ENCODE data around the gene MCF2L. TPM values are rescaled to one million over a fixed set of nuclear protein-coding genes. Genes with fewer than 3 reads are reported as not detected.

MCF2L gene
- total RNA-seq, 2 experiments from 2014 or later: 2.8 to 16.4 TPM

GRCh38 chr13:112942689-112943308 lies 26.2 kb upstream of the MCF2L start:
- no peaks in the 10 kb centered on the region for H4K20me1 ChIP-seq (ENCODE audit: insufficient read depth, low read length)
- peak overlapping the region; percentile 70 for H3K27ac ChIP-seq (ENCODE audit: low read depth, low read length, poor library complexity, severe bottlenecking)
- DNase-seq (ENCODE audit: low spot score): peak; percentile 90
- peak overlapping the region; percentile 16 for H3K4me3 ChIP-seq (ENCODE audit: low read depth, low read length, poor library complexity, severe bottlenecking)
- H3K9me3 ChIP-seq (ENCODE audit: low read length): no peaks in the 10 kb centered on the region
- TF ChIP-seq EZH2phosphoT487 (IDR thresholded peaks at IDR 0.05; ENCODE audit: borderline replicate concordance, low read depth, low read length): no peak
- TF ChIP-seq, protein P1, sequence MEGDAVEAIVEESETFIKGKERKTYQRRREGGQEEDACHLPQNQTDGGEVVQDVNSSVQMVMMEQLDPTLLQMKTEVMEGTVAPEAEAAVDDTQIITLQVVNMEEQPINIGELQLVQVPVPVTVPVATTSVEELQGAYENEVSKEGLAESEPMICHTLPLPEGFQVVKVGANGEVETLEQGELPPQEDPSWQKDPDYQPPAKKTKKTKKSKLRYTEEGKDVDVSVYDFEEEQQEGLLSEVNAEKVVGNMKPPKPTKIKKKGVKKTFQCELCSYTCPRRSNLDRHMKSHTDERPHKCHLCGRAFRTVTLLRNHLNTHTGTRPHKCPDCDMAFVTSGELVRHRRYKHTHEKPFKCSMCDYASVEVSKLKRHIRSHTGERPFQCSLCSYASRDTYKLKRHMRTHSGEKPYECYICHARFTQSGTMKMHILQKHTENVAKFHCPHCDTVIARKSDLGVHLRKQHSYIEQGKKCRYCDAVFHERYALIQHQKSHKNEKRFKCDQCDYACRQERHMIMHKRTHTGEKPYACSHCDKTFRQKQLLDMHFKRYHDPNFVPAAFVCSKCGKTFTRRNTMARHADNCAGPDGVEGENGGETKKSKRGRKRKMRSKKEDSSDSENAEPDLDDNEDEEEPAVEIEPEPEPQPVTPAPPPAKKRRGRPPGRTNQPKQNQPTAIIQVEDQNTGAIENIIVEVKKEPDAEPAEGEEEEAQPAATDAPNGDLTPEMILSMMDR (conservative IDR thresholded peaks at IDR 0.05; ENCODE audit: low read length): peak; percentile 81
- H3K79me2 ChIP-seq (ENCODE audit: insufficient read depth, low read depth, low read length): no peaks in the 10 kb centered on the region
- POLR2A ChIA-PET: no interaction called here
- no peak overlapping the region; the same call in 1 of the 2 replicates for H2AFZ ChIP-seq (ENCODE audit: low read length)
- H3K36me3 ChIP-seq (ENCODE audit: insufficient read depth, low read length): no peaks in the 10 kb centered on the region
- CTCF ChIA-PET (ENCODE audit: unreplicated experiment): no interaction called here
- peaks cover 22% of the 10 kb centered on the region for H3K4me1 ChIP-seq (ENCODE audit: insufficient read depth, low read length, poor library complexity, severe bottlenecking)
- H3K4me2 ChIP-seq (ENCODE audit: low read length): peak overlapping the region; percentile 61
- BruUV-seq (replicated peaks): no TSS peak
- H3K9me2 ChIP-seq (ENCODE audit: insufficient read depth, low read length): no peaks in the 10 kb centered on the region
- intact Hi-C loops (cut with micrococcal nuclease; ENCODE audit: unreplicated experiment): loop anchor here (1.0 to 10.0 kb wide), 3 partner anchors 87 to 622 kb away; no protein-coding TSS in a partner anchor

- Histone ChIP-seq H3K4me3 (ENCODE audit: low read depth, low read length, poor library complexity, severe bottlenecking) (no peak overlapping the region), H3K79me2 (ENCODE audit: insufficient read depth, low read depth, low read length) (no peaks in the 10 kb centered on the region), H3K9me3 (ENCODE audit: low read length) (no peaks in the 10 kb centered on the region), H3K36me3 (ENCODE audit: insufficient read depth, low read length) (no peaks in the 10 kb centered on the region), H3K4me2 (ENCODE audit: low read length) (peak overlapping the region; percentile 61), H4K20me1 (ENCODE audit: insufficient read depth, low read length) (no peaks in the 10 kb centered on the region), H2AFZ (ENCODE audit: low read length) (no peak overlapping the region), H3K9me2 (ENCODE audit: insufficient read depth, low read length) (no peaks in the 10 kb centered on the region), H3K4me1 (ENCODE audit: insufficient read depth, low read length, poor library complexity, severe bottlenecking) (peaks cover 22% of the 10 kb centered on the region), H3K27ac (ENCODE audit: low read depth, low read length, poor library complexity, severe bottlenecking) (no peak overlapping the region)
- intact Hi-C loops (cut with micrococcal nuclease; ENCODE audit: unreplicated experiment): loop anchor here (2.0 to 10.0 kb wide), 2 partner anchors 507 to 621 kb away; no protein-coding TSS in a partner anchor
- DNase-seq (ENCODE audit: low spot score): no peak
- CTCF ChIA-PET (ENCODE audit: unreplicated experiment): no interaction called here
- POLR2A ChIA-PET: interaction anchor here (0.6 kb wide), 1 partner anchor 274 kb away, joined by 4 read pairs; no protein-coding TSS in a partner anchor
- BruUV-seq (replicated peaks): no TSS peak
- TF ChIP-seq, protein P1 (conservative IDR thresholded peaks at IDR 0.05; ENCODE audit: low read length): no peak
- no peak for TF ChIP-seq EZH2phosphoT487 (IDR thresholded peaks at IDR 0.05; ENCODE audit: borderline replicate concordance, low read depth, low read length)
These were observed 25.5 kb upstream of the MCF2L start for GRCh38 chr13:112943309-112944125.

Measured in OCI-LY7 (cell line).